Muscle of leg (tissue), 9 donors: ENCODE data around the gene THBS3. TPM values are rescaled to one million over a fixed set of nuclear protein-coding genes. Genes with fewer than 3 reads are reported as not detected.

Source experiments
- polyA plus RNA-seq, 8 donors: library from polyadenylated mRNA; unstranded; fragments of 120-200 nt; gene quantifications; one replicate each; pipeline versions ENCODE4 v1.2.1 to v1.2.3, GENCODE V29; 2013; ENCODE audit warnings: inconsistent platforms in 1 of 8, low replicate concordance in 1 of 8; ENCODE audit not compliant: insufficient read length in 8 of 8, insufficient read depth in 1 of 8
- total RNA-seq: library from RNA; stranded (reverse); fragments of 120-200 nt; gene quantifications from one replicate; pipeline ENCODE4 v1.2.4, GENCODE V29; 2013

THBS3 gene
- total and polyA plus RNA-seq, 9 donors, result 62.8 to 85.5 (median 71.8) TPM

Other genes with a start within 250 kb of the THBS3 start
- gene PYGO2, start 246.1 kb downstream of the THBS3 start, total RNA-seq, result 17.1 TPM
- 10 to 100 TPM; 27.1 to 32.1 (median 29.6) TPM for gene PYGO2, start 246.1 kb downstream of the THBS3 start, polyA plus RNA-seq
- gene SHC1, start 237.2 kb downstream of the THBS3 start, total RNA-seq, result 69.9 TPM
- gene SHC1, start 237.2 kb downstream of the THBS3 start, polyA plus RNA-seq, result 100 to 1,000 TPM in 2 of 8 donors, 10 to 100 TPM in 6; 59.3 to 118 (median 91.3) TPM
- 63.8 TPM for gene CKS1B, start 233.2 kb downstream of the THBS3 start, total RNA-seq
- 10 to 100 TPM; 57.1 to 84.9 (median 70.4) TPM for gene CKS1B, start 233.2 kb downstream of the THBS3 start, polyA plus RNA-seq
- 21.9 TPM for gene FLAD1, start 224.6 kb downstream of the THBS3 start, total RNA-seq
- 10 to 100 TPM; 16.7 to 21.6 (median 20.1) TPM for gene FLAD1, start 224.6 kb downstream of the THBS3 start, polyA plus RNA-seq
- gene LENEP, start 214.3 kb downstream of the THBS3 start, total RNA-seq, result 0.40 TPM
- gene LENEP, start 214.3 kb downstream of the THBS3 start, polyA plus RNA-seq, result under 1 TPM in 3 of 8 donors, not detected in 5; 0.24 to 0.39 (median 0.30) TPM
- gene ZBTB7B, start 205.1 kb downstream of the THBS3 start, total RNA-seq, result 7.6 TPM
- 10 to 100 TPM in 2 of 8 donors, 1 to 10 TPM in 6; 6.6 to 11.3 (median 9.5) TPM for gene ZBTB7B, start 205.1 kb downstream of the THBS3 start, polyA plus RNA-seq
- gene DCST2, start 174.1 kb downstream of the THBS3 start, total RNA-seq, result 0.49 TPM
- 1 to 10 TPM in 3 of 8 donors, under 1 TPM in 5; 0.58 to 1.6 (median 0.84) TPM for gene DCST2, start 174.1 kb downstream of the THBS3 start, polyA plus RNA-seq
- not detected for gene DCST1, start 174.1 kb downstream of the THBS3 start, total RNA-seq
- gene DCST1, start 174.1 kb downstream of the THBS3 start, polyA plus RNA-seq, result under 1 TPM; 0.10 to 0.30 (median 0.16) TPM
- gene ADAM15, start 156.6 kb downstream of the THBS3 start, total RNA-seq, result 41.8 TPM
- 10 to 100 TPM; 57.9 to 83.2 (median 70.8) TPM for gene ADAM15, start 156.6 kb downstream of the THBS3 start, polyA plus RNA-seq
- gene EFNA4, start 144.2 kb downstream of the THBS3 start, total RNA-seq, result 7.5 TPM
- gene EFNA4, start 144.2 kb downstream of the THBS3 start, polyA plus RNA-seq, result 1 to 10 TPM; 5.6 to 9.5 (median 6.8) TPM
- gene EFNA3, start 129.1 kb downstream of the THBS3 start, total RNA-seq, result 2.1 TPM
- gene EFNA3, start 129.1 kb downstream of the THBS3 start, polyA plus RNA-seq, result 1 to 10 TPM; 1.7 to 3.9 (median 2.3) TPM
- gene EFNA1, start 80.0 kb downstream of the THBS3 start, total RNA-seq, result 15.3 TPM
- gene EFNA1, start 80.0 kb downstream of the THBS3 start, polyA plus RNA-seq, result 10 to 100 TPM; 18.3 to 37.5 (median 24.9) TPM
- gene SLC50A1, start 72.0 kb downstream of the THBS3 start, total RNA-seq, result 18.6 TPM
- 10 to 100 TPM; 18.6 to 26.2 (median 21.4) TPM for gene SLC50A1, start 72.0 kb downstream of the THBS3 start, polyA plus RNA-seq
- 21.1 TPM for gene DPM3, start 67.4 kb downstream of the THBS3 start, total RNA-seq
- gene DPM3, start 67.4 kb downstream of the THBS3 start, polyA plus RNA-seq, result 10 to 100 TPM; 20.1 to 27.9 (median 23.6) TPM
- gene KRTCAP2, start 34.6 kb downstream of the THBS3 start, total RNA-seq, result 70.4 TPM
- gene KRTCAP2, start 34.6 kb downstream of the THBS3 start, polyA plus RNA-seq, result 10 to 100 TPM; 74.7 to 89.5 (median 87.6) TPM
- 0.22 TPM for gene TRIM46, start 34.0 kb downstream of the THBS3 start, total RNA-seq
- under 1 TPM; 0.29 to 0.81 (median 0.57) TPM for gene TRIM46, start 34.0 kb downstream of the THBS3 start, polyA plus RNA-seq
- gene MTX1, start 798 bp upstream of the THBS3 start, total RNA-seq, result 19.7 TPM
- 10 to 100 TPM; 19.6 to 24.5 (median 21.8) TPM for gene MTX1, start 798 bp upstream of the THBS3 start, polyA plus RNA-seq
- gene ENTREP3, start 47.6 kb upstream of the THBS3 start, total RNA-seq, result 4.2 TPM
- gene ENTREP3, start 47.6 kb upstream of the THBS3 start, polyA plus RNA-seq, result 10 to 100 TPM; 12.3 to 21.7 (median 16.8) TPM
- 24.6 TPM for gene SCAMP3, start 54.5 kb upstream of the THBS3 start, total RNA-seq
- 10 to 100 TPM; 36.3 to 51.4 (median 40.8) TPM for gene SCAMP3, start 54.5 kb upstream of the THBS3 start, polyA plus RNA-seq
- gene CLK2, start 65.6 kb upstream of the THBS3 start, total RNA-seq, result 26.1 TPM
- 10 to 100 TPM; 39.3 to 50.9 (median 44.8) TPM for gene CLK2, start 65.6 kb upstream of the THBS3 start, polyA plus RNA-seq
- 1.6 TPM for gene HCN3, start 69.6 kb upstream of the THBS3 start, total RNA-seq
- 1 to 10 TPM; 3.4 to 6.7 (median 4.0) TPM for gene HCN3, start 69.6 kb upstream of the THBS3 start, polyA plus RNA-seq
- gene PKLR, start 93.5 kb upstream of the THBS3 start, total RNA-seq, result 0.04 TPM
- 1 to 10 TPM in 1 of 8 donors, under 1 TPM in 6, not detected in 1; 0.08 to 2.1 (median 0.26) TPM for gene PKLR, start 93.5 kb upstream of the THBS3 start, polyA plus RNA-seq
- gene FDPS, start 101.0 kb upstream of the THBS3 start, total RNA-seq, result 120 TPM
- gene FDPS, start 101.0 kb upstream of the THBS3 start, polyA plus RNA-seq, result 100 to 1,000 TPM; 102 to 125 (median 116) TPM
- 12.1 TPM for gene RUSC1, start 113.0 kb upstream of the THBS3 start, total RNA-seq
- gene RUSC1, start 113.0 kb upstream of the THBS3 start, polyA plus RNA-seq, result 10 to 100 TPM; 23.0 to 33.4 (median 27.4) TPM